GM21723 (cell line): ENCODE data around the gene RHBG.
"Not testable (repeated sequence)": the region's sequence is repeated elsewhere in the genome, so short reads cannot be mapped to it uniquely, and the experiment has no call there.

Experiments
- ATAC-seq: cut with Tn5 transposase; IDR thresholded peaks from one replicate; pipeline ENCODE4 v1.9.1; 2021; ENCODE audit warnings: mild to moderate bottlenecking, moderate library complexity; ENCODE audit not compliant: unreplicated experiment

The RHBG gene

GRCh38 chr1:156368889-156369684 is at the start of gene RHBG:
Gene RHBG, plus strand, starts transcription at chr1:156369211. Its CDS starts 39 bp downstream, at chr1:156369250.
- no peak for ATAC-seq

- ATAC-seq: no peak
These were observed 49.3 kb upstream of the RHBG start for GRCh38 chr1:156319664-156320063.

GRCh38 chr1:156320560-156320959 is 48.5 kb upstream of the RHBG start:
- ATAC-seq: no peak

GRCh38 chr1:156323179-156323578 is 45.8 kb upstream of the RHBG start:
- ATAC-seq: not testable (repeated sequence)

GRCh38 chr1:156336242-156336641 is 32.8 kb upstream of the RHBG start:
- ATAC-seq: no peak

- ATAC-seq: no peak
These were observed 31.7 kb upstream of the RHBG start for GRCh38 chr1:156337052-156337887.

- ATAC-seq: peak; percentile 25
These were observed 31.2 kb upstream of the RHBG start for GRCh38 chr1:156337888-156338179.

- ATAC-seq: peak; percentile 90
These were observed 30.6 kb upstream of the RHBG start, which contains the start of the genes CCT3 and TSACC for GRCh38 chr1:156338180-156338976. Gene CCT3, minus strand, starts transcription at chr1:156338292. Its CDS starts 108 bp downstream, at chr1:156338184. Gene TSACC, plus strand, starts transcription at chr1:156338526. Its CDS starts 1,232 bp downstream, at chr1:156339758.

- ATAC-seq: no peak
These were observed 26.6 kb upstream of the RHBG start for GRCh38 chr1:156342166-156342955.

- no peak for ATAC-seq
These were observed 24.6 kb upstream of the RHBG start for GRCh38 chr1:156344409-156344808.

GRCh38 chr1:156346035-156346434 is 23.0 kb upstream of the RHBG start:
- not testable (repeated sequence) for ATAC-seq

GRCh38 chr1:156346636-156347035 is 22.4 kb upstream of the RHBG start:
- ATAC-seq: no peak

- no peak for ATAC-seq
These were observed 21.7 kb upstream of the RHBG start for GRCh38 chr1:156347331-156347730.

- ATAC-seq: not testable (repeated sequence)
These were observed 16.5 kb upstream of the RHBG start for GRCh38 chr1:156352481-156352880.

GRCh38 chr1:156356262-156356874 is 12.6 kb upstream of the RHBG start:
- ATAC-seq: no peak

GRCh38 chr1:156356875-156357534 is 12.0 kb upstream of the RHBG start:
- peak; percentile 76 for ATAC-seq

- no peak for ATAC-seq
These were observed 11.0 kb upstream of the RHBG start for GRCh38 chr1:156357977-156358376.

GRCh38 chr1:156358641-156359040 is 10.4 kb upstream of the RHBG start:
- no peak for ATAC-seq

- no peak for ATAC-seq
These were observed 9.8 kb upstream of the RHBG start for GRCh38 chr1:156359249-156359648.
